ENCODE data around the gene CFHR5.
"Not testable (repeated sequence)": the region's sequence is repeated elsewhere in the genome, so short reads cannot be mapped to it uniquely, and the experiment has no call there.

Gene CFHR5

GRCh38 chr1:196993916-196994315 is 16.6 kb downstream of the CFHR5 start:
- no peak overlapping the region for H3K4me3 ChIP-seq
- in situ Hi-C loops (cut with MboI; ENCODE audit: low sequenced_read_pairs) = no loop called here

DNA sequence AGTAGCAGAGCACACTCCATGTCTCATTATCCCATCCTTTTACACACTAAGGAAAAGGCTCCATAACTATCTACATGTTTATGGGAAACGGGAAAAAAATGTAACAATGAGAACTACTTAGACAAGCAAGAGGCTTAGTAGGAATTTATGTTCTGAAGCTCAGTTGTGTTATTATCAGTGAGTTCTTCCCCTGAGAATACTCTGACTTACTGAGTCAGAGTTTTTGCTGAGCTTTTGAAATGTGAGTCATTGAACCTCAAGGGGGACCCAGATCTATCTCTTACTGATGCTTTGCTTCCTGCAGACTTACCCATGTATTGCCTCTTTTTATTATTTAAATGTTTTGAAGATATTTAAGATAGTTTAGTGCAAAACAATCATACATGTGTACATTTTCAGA is 20.1 kb downstream of the CFHR5 start:
- 0 out of 2 replicates have a peak, but pooled peaks cover 2% of the 10 kb centered on the region for H3K27me3 ChIP-seq (ENCODE audit: low read depth)
- H3K36me3 ChIP-seq (replicated peaks) = no peaks in the 10 kb centered on the region
- in situ Hi-C loops (cut with MboI; ENCODE audit: low sequenced_read_pairs) = no loop called here
- no peak for DNase-seq (ENCODE audit: low spot score in 2 of 2)
- H3K4me1 ChIP-seq = no peaks in the 10 kb centered on the region
- H3K4me3 ChIP-seq = no peak overlapping the region
- H3K9me3 ChIP-seq = no peaks in the 10 kb centered on the region

More at GRCh38 chr1:196993916-196994315, 16.6 kb downstream of the CFHR5 start:
- Histone ChIP-seq H3K4me1 (no peaks in the 10 kb centered on the region), H3K27me3 (ENCODE audit: low read depth) (0 out of 2 replicates have a peak, but pooled peaks cover 2% of the 10 kb centered on the region), H3K36me3 (replicated peaks) (no peaks in the 10 kb centered on the region), H3K9me3 (no peaks in the 10 kb centered on the region)
- DNase-seq (ENCODE audit: low spot score in 2 of 2) = no peak

DNA sequence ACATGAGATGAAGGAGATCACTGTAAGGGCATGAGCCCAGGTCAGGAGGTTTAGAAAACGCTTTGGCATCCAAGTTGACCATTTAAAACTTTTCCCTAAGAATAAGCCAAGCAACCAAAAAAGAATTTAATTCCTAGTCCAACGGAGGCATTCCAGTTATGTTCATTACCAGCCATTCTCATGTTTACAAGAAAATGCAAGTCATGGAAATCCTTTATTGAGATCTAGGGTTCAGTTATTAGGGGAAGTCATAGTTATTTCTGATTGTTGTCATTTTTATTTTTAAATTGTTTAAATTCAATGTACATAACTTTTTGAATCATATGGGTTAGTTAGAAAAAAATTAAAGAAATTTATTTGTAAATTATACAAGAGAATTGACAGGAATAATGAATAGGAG is 24.5 kb downstream of the CFHR5 start:
- H3K27me3 ChIP-seq (ENCODE audit: low read depth) = no peaks in the 10 kb centered on the region
- no peak for DNase-seq (ENCODE audit: low spot score in 2 of 2)
- in situ Hi-C loops (cut with MboI; ENCODE audit: low sequenced_read_pairs) = no loop called here

GRCh38 chr1:197003132-197003531 is 25.8 kb downstream of the CFHR5 start:
- Histone ChIP-seq H3K36me3 (replicated peaks) (no peaks in the 10 kb centered on the region), H3K4me1 (no peaks in the 10 kb centered on the region), H3K9me3 (no peaks in the 10 kb centered on the region), H3K4me3 (no peak overlapping the region), H3K27me3 (ENCODE audit: low read depth) (no peaks in the 10 kb centered on the region)
- in situ Hi-C loops (cut with MboI; ENCODE audit: low sequenced_read_pairs) = no loop called here
- DNase-seq (ENCODE audit: low spot score in 2 of 2) = no peak

More for the DNA sequence above, 24.5 kb downstream of the CFHR5 start:
- H3K36me3 ChIP-seq (replicated peaks) = no peaks in the 10 kb centered on the region
- H3K9me3 ChIP-seq = no peaks in the 10 kb centered on the region
- H3K4me3 ChIP-seq = no peak overlapping the region
- no peaks in the 10 kb centered on the region for H3K4me1 ChIP-seq

GRCh38 chr1:197008861-197009260 is 31.5 kb downstream of the CFHR5 start:
- no peaks in the 10 kb centered on the region for H3K4me1 ChIP-seq
- in situ Hi-C loops (cut with MboI; ENCODE audit: low sequenced_read_pairs) = no loop called here
- H3K36me3 ChIP-seq (replicated peaks) = no peaks in the 10 kb centered on the region
- DNase-seq (ENCODE audit: low spot score in 2 of 2) = no peak
- no peak overlapping the region for H3K4me3 ChIP-seq
- H3K9me3 ChIP-seq = no peaks in the 10 kb centered on the region
- no peaks in the 10 kb centered on the region for H3K27me3 ChIP-seq (ENCODE audit: low read depth)

GRCh38 chr1:197011614-197012013 is 34.3 kb downstream of the CFHR5 start:
- Histone ChIP-seq H3K4me1 (no peaks in the 10 kb centered on the region), H3K36me3 (replicated peaks) (no peaks in the 10 kb centered on the region), H3K4me3 (no peak overlapping the region), H3K27me3 (ENCODE audit: low read depth) (no peaks in the 10 kb centered on the region), H3K9me3 (no peaks in the 10 kb centered on the region)
- no peak for DNase-seq (ENCODE audit: low spot score in 2 of 2)
- in situ Hi-C loops (cut with MboI; ENCODE audit: low sequenced_read_pairs) = no loop called here

DNA sequence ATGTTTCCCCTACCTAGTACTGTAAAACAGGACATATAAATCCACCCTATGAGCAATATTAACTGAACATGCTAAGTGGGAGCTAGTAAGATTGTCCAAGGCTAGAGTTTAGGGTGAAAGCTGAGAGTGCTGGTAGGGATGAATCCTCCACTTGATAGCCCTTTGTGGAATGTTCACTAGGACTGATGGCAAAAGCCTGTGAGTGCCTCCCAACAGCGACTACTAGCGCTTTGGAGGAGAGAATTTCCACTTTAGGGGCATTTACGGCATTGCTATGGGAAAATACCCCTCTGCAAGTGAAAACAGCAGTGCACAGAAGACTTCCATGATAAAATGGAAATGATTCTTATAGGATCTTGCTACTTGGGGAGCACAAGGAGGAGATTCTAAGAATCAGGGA is 35.9 kb downstream of the CFHR5 start:
- Histone ChIP-seq H3K9me3 (no peaks in the 10 kb centered on the region), H3K27me3 (ENCODE audit: low read depth) (no peaks in the 10 kb centered on the region), H3K36me3 (replicated peaks) (no peaks in the 10 kb centered on the region), H3K4me1 (no peaks in the 10 kb centered on the region), H3K4me3 (no peak overlapping the region)
- DNase-seq (ENCODE audit: low spot score in 2 of 2) = no peak
- in situ Hi-C loops (cut with MboI; ENCODE audit: low sequenced_read_pairs) = no loop called here

DNA sequence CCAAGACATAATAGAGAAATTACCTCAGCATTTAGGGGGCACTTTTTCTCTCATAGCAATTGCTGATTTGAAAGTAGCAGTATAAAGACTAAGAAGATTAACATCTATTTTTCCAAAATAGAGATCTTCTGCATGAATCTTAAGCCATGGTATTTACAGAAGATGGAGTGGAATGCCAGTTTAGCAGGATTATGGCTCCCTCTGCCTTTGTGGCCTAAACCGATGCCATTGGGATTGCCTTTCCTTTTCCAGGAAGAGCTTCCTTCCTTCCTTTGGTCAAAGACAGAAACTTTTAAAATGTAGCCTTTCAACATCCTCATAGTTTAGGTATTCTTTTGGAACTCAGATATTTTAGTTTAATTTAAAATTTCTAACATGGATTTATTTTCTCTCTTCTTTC is 39.4 kb downstream of the CFHR5 start:
- Histone ChIP-seq H3K27me3 (ENCODE audit: low read depth) (no peaks in the 10 kb centered on the region), H3K4me1 (no peaks in the 10 kb centered on the region), H3K36me3 (replicated peaks) (no peaks in the 10 kb centered on the region), H3K4me3 (no peak overlapping the region), H3K9me3 (no peaks in the 10 kb centered on the region)
- no peak for DNase-seq (ENCODE audit: low spot score in 2 of 2)
- in situ Hi-C loops (cut with MboI; ENCODE audit: low sequenced_read_pairs) = no loop called here

- Histone ChIP-seq H3K4me3 (no peak overlapping the region), H3K9me3 (no peaks in the 10 kb centered on the region), H3K4me1 (no peaks in the 10 kb centered on the region), H3K27me3 (ENCODE audit: low read depth) (no peaks in the 10 kb centered on the region), H3K36me3 (replicated peaks) (no peaks in the 10 kb centered on the region)
- in situ Hi-C loops (cut with MboI; ENCODE audit: low sequenced_read_pairs) = no loop called here
- DNase-seq (ENCODE audit: low spot score in 2 of 2) = no peak
Observed at GRCh38 chr1:197017558-197018146, 40.3 kb downstream of the CFHR5 start.

- Histone ChIP-seq H3K4me3 (no peak overlapping the region), H3K27me3 (ENCODE audit: low read depth) (no peaks in the 10 kb centered on the region), H3K36me3 (replicated peaks) (no peaks in the 10 kb centered on the region), H3K9me3 (no peaks in the 10 kb centered on the region), H3K4me1 (no peaks in the 10 kb centered on the region)
- in situ Hi-C loops (cut with MboI; ENCODE audit: low sequenced_read_pairs) = no loop called here
- DNase-seq (ENCODE audit: low spot score in 2 of 2) = no peak
Observed at GRCh38 chr1:197021716-197022115, 44.4 kb downstream of the CFHR5 start.

GRCh38 chr1:197024460-197024859 is 47.1 kb downstream of the CFHR5 start:
- Histone ChIP-seq H3K4me3 (no peak overlapping the region), H3K4me1 (no peaks in the 10 kb centered on the region), H3K27me3 (ENCODE audit: low read depth) (no peaks in the 10 kb centered on the region), H3K9me3 (no peaks in the 10 kb centered on the region), H3K36me3 (replicated peaks) (no peaks in the 10 kb centered on the region)
- DNase-seq (ENCODE audit: low spot score in 2 of 2) = no peak
- in situ Hi-C loops (cut with MboI; ENCODE audit: low sequenced_read_pairs) = no loop called here

DNA sequence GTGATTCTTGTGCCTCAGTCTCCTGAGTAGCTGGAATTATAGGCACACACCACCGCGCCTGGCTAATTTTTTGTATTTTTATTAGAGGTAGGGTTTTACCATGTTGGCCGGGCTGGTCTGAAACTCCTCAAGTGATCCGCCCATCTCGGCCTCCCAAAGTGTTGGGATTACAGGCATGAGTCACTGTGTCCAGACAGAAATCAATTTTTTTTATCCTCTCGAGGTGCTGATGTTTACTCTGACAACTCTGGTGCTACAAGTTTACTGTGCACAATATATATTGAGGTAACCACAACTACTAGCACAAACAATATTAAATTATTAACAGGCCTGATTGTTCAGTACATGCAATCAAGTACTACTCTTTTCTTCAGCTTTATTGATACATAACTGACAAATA is 50.0 kb downstream of the CFHR5 start:
- no peak for DNase-seq (ENCODE audit: low spot score in 2 of 2)
- H3K36me3 ChIP-seq (replicated peaks) = no peaks in the 10 kb centered on the region
- no peaks in the 10 kb centered on the region for H3K27me3 ChIP-seq (ENCODE audit: low read depth)
- no peak overlapping the region for H3K4me3 ChIP-seq
- no peaks in the 10 kb centered on the region for H3K9me3 ChIP-seq
- in situ Hi-C loops (cut with MboI; ENCODE audit: low sequenced_read_pairs) = no loop called here
- H3K4me1 ChIP-seq = no peaks in the 10 kb centered on the region

DNA sequence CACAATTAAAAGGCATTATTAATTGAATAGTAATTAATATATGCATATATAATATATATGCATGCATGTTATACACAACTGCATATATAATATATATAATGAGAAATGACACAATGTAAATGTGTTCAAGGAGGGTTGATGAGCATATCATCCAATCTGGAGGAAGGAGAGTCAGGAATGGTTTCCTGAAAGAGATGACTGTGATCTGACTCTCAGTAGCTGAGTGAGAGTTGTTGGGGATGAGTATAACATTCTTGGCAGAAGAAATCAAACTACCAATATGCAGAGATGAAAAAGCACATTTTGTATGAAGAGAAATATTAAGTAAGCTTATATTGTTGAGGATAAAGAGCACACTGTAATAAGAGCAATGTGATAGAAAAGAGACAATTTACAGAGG is 52.4 kb downstream of the CFHR5 start:
- in situ Hi-C loops (cut with MboI; ENCODE audit: low sequenced_read_pairs) = no loop called here
- H3K4me3 ChIP-seq = no peak overlapping the region
- no peaks in the 10 kb centered on the region for H3K27me3 ChIP-seq (ENCODE audit: low read depth)
- no peaks in the 10 kb centered on the region for H3K36me3 ChIP-seq (replicated peaks)
- no peak for DNase-seq (ENCODE audit: low spot score in 2 of 2)
- no peaks in the 10 kb centered on the region for H3K9me3 ChIP-seq
- H3K4me1 ChIP-seq = no peaks in the 10 kb centered on the region

- H3K4me3 ChIP-seq; H3K4me1 ChIP-seq; DNase-seq (ENCODE audit: low spot score in 2 of 2); H3K27me3 ChIP-seq (ENCODE audit: low read depth); H3K9me3 ChIP-seq; H3K36me3 ChIP-seq (replicated peaks); in situ Hi-C loops (cut with MboI; ENCODE audit: low sequenced_read_pairs): not testable (repeated sequence)
Observed at GRCh38 chr1:197034631-197035339, 57.4 kb downstream of the CFHR5 start.

GRCh38 chr1:197036861-197037260 is 59.5 kb downstream of the CFHR5 start:
- Histone ChIP-seq H3K9me3 (no peaks in the 10 kb centered on the region), H3K36me3 (replicated peaks) (no peaks in the 10 kb centered on the region), H3K4me3 (no peak overlapping the region), H3K27me3 (ENCODE audit: low read depth) (no peaks in the 10 kb centered on the region), H3K4me1 (no peaks in the 10 kb centered on the region)
- in situ Hi-C loops (cut with MboI; ENCODE audit: low sequenced_read_pairs) = no loop called here
- no peak for DNase-seq (ENCODE audit: low spot score in 2 of 2)

Measured in HAP-1 (cell line).